ENCODE data around the gene RBMXL3. TPM values are rescaled to one million over a fixed set of nuclear protein-coding genes. Genes with fewer than 3 reads are reported as not detected.

RBMXL3 gene
- total RNA-seq, result not detected in 2 replicates

DNA sequence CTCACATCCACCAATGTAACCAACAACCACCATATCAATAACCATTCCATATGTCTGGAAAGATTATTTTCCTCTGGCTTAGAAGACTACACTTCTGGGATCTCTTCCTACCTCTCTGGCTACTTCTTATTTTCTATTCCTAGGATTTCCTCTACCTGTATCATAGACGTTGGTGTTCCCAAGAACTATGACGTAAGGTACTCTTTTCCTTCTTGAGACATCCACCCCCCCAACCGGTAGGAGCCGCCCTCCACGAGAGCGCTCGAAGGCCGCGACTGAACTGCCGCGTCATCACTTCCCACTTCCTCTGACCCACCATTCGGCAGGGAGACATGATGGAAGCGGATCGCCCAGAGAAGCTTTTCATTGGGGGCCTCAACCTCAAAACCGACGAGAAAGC is at the start of gene RBMXL3:
Gene RBMXL3, plus strand, starts transcription at position 301 of the 400 bp plus-strand sequence. Its CDS starts 32 bp downstream, at position 333.

DNA sequence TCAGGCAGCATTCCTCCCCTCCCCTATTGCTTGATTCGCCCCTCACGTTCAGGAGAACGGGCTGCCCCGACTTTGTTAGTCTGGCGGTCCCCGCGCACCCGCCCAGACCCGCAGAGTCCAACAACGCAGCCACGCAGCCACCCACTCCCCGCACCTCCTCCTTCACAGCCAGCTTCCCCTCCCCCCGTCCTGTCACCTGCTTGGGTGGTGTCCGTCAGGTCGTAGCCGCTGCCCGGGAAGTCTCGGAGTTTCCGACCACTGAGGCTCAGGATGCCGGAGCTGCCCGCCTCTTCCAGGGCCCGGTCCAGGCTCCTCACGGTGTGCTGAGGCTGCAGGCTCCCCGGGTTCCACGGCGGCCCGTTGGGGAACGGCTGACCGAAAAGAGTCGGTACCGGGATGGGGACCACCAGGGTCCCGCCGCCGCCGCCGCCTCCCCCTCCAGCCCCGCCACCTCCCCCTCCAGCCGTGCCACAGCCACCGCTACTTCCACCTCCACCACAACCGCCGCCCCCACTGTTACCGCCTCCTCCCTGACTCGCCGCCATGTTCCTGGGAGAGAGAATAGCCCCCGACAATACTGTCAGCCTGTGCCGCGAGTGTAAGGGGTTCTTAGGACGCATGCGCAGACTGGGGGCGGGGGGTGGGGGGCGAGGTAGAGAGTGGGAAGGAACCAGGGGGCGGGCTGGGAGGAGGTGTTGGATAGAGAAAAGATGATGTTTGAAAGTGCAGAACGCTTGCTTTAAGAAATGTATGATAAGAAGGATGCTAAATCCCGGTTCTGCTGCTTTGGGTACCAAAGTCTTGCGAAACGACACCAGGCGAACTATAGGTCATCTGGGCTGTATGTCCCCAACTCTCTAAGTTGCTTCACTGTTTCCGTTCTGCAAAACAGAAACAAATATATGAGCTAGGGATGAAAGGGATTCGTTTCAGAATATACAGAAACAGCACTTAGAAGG is 44.6 kb downstream of the RBMXL3 start, which contains the start of gene LRCH2:
Gene LRCH2, minus strand, starts transcription at position 600 of the 959 bp plus-strand sequence. Its CDS starts 55 bp downstream, at position 545.

Other genes with a start within 250 kb of the RBMXL3 start
- gene IL13RA2, start 171.8 kb upstream of the RBMXL3 start, total RNA-seq, result 1.3 and 4.6 TPM in 2 replicates
- 6.5 and 21.7 TPM in 2 replicates for gene LRCH2, start 44.7 kb downstream of the RBMXL3 start, total RNA-seq
- not detected in 2 replicates for gene LUZP4, start 100.3 kb downstream of the RBMXL3 start, total RNA-seq